H9 (cell line): ENCODE results near the gene ZNF687. TPM values are rescaled to one million over a fixed set of nuclear protein-coding genes. Genes with fewer than 3 reads are reported as not detected.
A peak's percentile ranks its signal among the peaks of the same experiment; 100 is the strongest.

Experiments
- DNase-seq: peaks from one replicate; pipeline ENCODE4 v3.0.0-alpha.2; 2017
- H2AFZ ChIP-seq: one replicate; pipeline ENCODE4 v1.6.1; 2013; ENCODE audit warnings: mild to moderate bottlenecking, low read length, control low read depth, moderate library complexity
- H2AK5ac ChIP-seq: 2 replicates; pipeline ENCODE4 v1.6.1; 2013; ENCODE audit warnings: low read length, control low read depth, mixed read lengths; ENCODE audit not compliant: insufficient read length
- H2BK120ac ChIP-seq: one replicate; pipeline ENCODE4 v1.6.1; 2013; ENCODE audit warnings: low read depth, mild to moderate bottlenecking, low read length, control low read depth, inconsistent platforms; ENCODE audit not compliant: poor library complexity, severe bottlenecking
- H2BK12ac ChIP-seq: 2 replicates; pipeline ENCODE4 v1.6.1; 2013; ENCODE audit warnings: low read length, control low read depth, mixed read lengths, low read depth; ENCODE audit not compliant: insufficient read length
- H2BK15ac ChIP-seq: 2 replicates; pipeline ENCODE4 v1.6.1; 2013; ENCODE audit warnings: low read depth, low read length, control low read depth
- H2BK20ac ChIP-seq: one replicate; pipeline ENCODE4 v1.6.1; 2013; ENCODE audit warnings: low read depth, mild to moderate bottlenecking, low read length, control low read depth, inconsistent platforms; ENCODE audit not compliant: poor library complexity, severe bottlenecking
- H2BK5ac ChIP-seq: 2 replicates; pipeline ENCODE4 v1.6.1; 2013; ENCODE audit warnings: low read length, control low read depth, mixed read lengths; ENCODE audit not compliant: insufficient read length
- H3K14ac ChIP-seq: 2 replicates; pipeline ENCODE4 v1.6.1; 2013; ENCODE audit warnings: low read length, control low read depth; ENCODE audit not compliant: insufficient read depth
- H3K18ac ChIP-seq: 2 replicates; pipeline ENCODE4 v1.6.1; 2013; ENCODE audit warnings: low read depth, mild to moderate bottlenecking, mixed read lengths, low read length, control low read depth; ENCODE audit not compliant: insufficient read length
- H3K23ac ChIP-seq: 2 replicates; pipeline ENCODE4 v1.6.1; 2013; ENCODE audit warnings: low read length, control low read depth, mixed read lengths, low read depth; ENCODE audit not compliant: insufficient read length
- H3K23me2 ChIP-seq: 2 replicates; pipeline ENCODE4 v1.6.1; 2013; ENCODE audit warnings: low read depth, mild to moderate bottlenecking, mixed read lengths, low read length, control low read depth; ENCODE audit not compliant: insufficient read length, poor library complexity, severe bottlenecking
- H3K27ac ChIP-seq: 2 replicates; pipeline ENCODE4 v1.5.1; 2013; ENCODE audit warnings: low read length, control low read depth, mixed read lengths, low read depth; ENCODE audit not compliant: insufficient read length
- H3K27me3 ChIP-seq: 2 replicates; pipeline ENCODE4 v1.6.1; 2013; ENCODE audit warnings: low read length, control low read depth, inconsistent platforms; ENCODE audit not compliant: insufficient read depth
- H3K4ac ChIP-seq: 2 replicates; pipeline ENCODE4 v1.6.1; 2013; ENCODE audit warnings: low read depth, mild to moderate bottlenecking, control low read depth, inconsistent platforms, low read length, moderate library complexity
- H3K4me1 ChIP-seq: 2 replicates; pipeline ENCODE4 v1.6.1; 2013; ENCODE audit warnings: low read length, control low read depth, inconsistent platforms; ENCODE audit not compliant: insufficient read depth
- H3K4me2 ChIP-seq: 2 replicates; pipeline ENCODE4 v1.6.1; 2013; ENCODE audit warnings: low read length, control low read depth, mixed read lengths; ENCODE audit not compliant: insufficient read length, insufficient read depth
- H3K56ac ChIP-seq: 2 replicates; pipeline ENCODE4 v1.6.1; 2013; ENCODE audit warnings: low read depth, mild to moderate bottlenecking, mixed read lengths, low read length, control low read depth; ENCODE audit not compliant: insufficient read length
- H3K79me1 ChIP-seq: 2 replicates; pipeline ENCODE4 v1.6.1; 2013; ENCODE audit warnings: low read depth, mild to moderate bottlenecking, moderate library complexity, low read length, control low read depth, inconsistent platforms; ENCODE audit not compliant: insufficient read depth, poor library complexity, severe bottlenecking
- H3K79me2 ChIP-seq: 2 replicates; pipeline ENCODE4 v1.6.1; 2013; ENCODE audit warnings: low read length, control low read depth, inconsistent platforms; ENCODE audit not compliant: insufficient read depth
- H3K9ac ChIP-seq: 2 replicates; pipeline ENCODE4 v1.6.1; 2013; ENCODE audit warnings: low read length, control low read depth, mixed read lengths; ENCODE audit not compliant: insufficient read length; ENCODE audit errors: extremely low read depth
- H3K9me3 ChIP-seq: one replicate; pipeline ENCODE4 v1.6.1; 2013; ENCODE audit warnings: low read depth, low read length, inconsistent platforms; ENCODE audit not compliant: control insufficient read depth
- H3T11ph ChIP-seq: one replicate; pipeline ENCODE4 v1.6.1; 2013; ENCODE audit warnings: mild to moderate bottlenecking, low read length, control low read depth, inconsistent platforms
- H4K20me1 ChIP-seq: one replicate; pipeline ENCODE4 v1.6.1; 2013; ENCODE audit not compliant: control insufficient read depth, insufficient read length, insufficient read depth
- H4K5ac ChIP-seq: 2 replicates; pipeline ENCODE4 v1.6.1; 2013; ENCODE audit warnings: low read depth, mild to moderate bottlenecking, mixed read lengths, low read length, control low read depth; ENCODE audit not compliant: insufficient read length
- H4K8ac ChIP-seq: replicated peaks from 2 replicates; pipeline ENCODE4 v1.6.1; 2013; ENCODE audit warnings: low read length, control low read depth, mixed read lengths, low read depth; ENCODE audit not compliant: insufficient read length
- H4K91ac ChIP-seq: 2 replicates; pipeline ENCODE4 v1.6.1; 2013; ENCODE audit warnings: low read depth, mild to moderate bottlenecking, moderate library complexity, mixed read lengths, low read length, control low read depth; ENCODE audit not compliant: insufficient read length
- H3K27ac Mint-ChIP-seq, 3 experiments: 2 replicates in 2 of 3; 3 replicates in 1 of 3; pipeline ENCODE4 v1.8.0; 2020 to 2021; ENCODE audit warnings: mixed read lengths in 3 of 3, mild to moderate bottlenecking in 1 of 3, moderate library complexity in 1 of 3
- H3K27me3 Mint-ChIP-seq: 2 replicates; pipeline ENCODE4 v1.8.0; 2021; ENCODE audit warnings: low read depth, mild to moderate bottlenecking, moderate library complexity, mixed read lengths
- H3K36me3 Mint-ChIP-seq, 3 experiments: 2 replicates in 2 of 3; 3 replicates in 1 of 3; pipeline ENCODE4 v1.8.0; 2020 to 2021; ENCODE audit warnings: low read depth in 3 of 3, mixed read lengths in 3 of 3; ENCODE audit not compliant: insufficient read depth in 1 of 3
- H3K4me1 Mint-ChIP-seq, 2 experiments: 2 replicates each; pipeline ENCODE4 v1.8.0; 2020; ENCODE audit warnings: mixed read lengths in 2 of 2
- H3K4me3 Mint-ChIP-seq, 2 experiments: 2 replicates in 1 of 2; 3 replicates in 1 of 2; pipeline ENCODE4 v1.8.0; 2020 to 2021; ENCODE audit warnings: mild to moderate bottlenecking in 2 of 2, mixed read lengths in 2 of 2, moderate library complexity in 1 of 2
- H3K9me3 Mint-ChIP-seq, 2 experiments: 2 replicates in 1 of 2; 3 replicates in 1 of 2; pipeline ENCODE4 v1.8.0; 2020; ENCODE audit warnings: mild to moderate bottlenecking in 2 of 2, mixed read lengths in 2 of 2, moderate library complexity in 1 of 2
- CTCF ChIP-seq: fragments of 200-600 bp; sonication (generic); conservative IDR thresholded peaks from 3 replicates; pipeline ENCODE4 v1.8.0; 2021; ENCODE audit warnings: antibody characterized with exemption, mild to moderate bottlenecking
- WGBS: extraction: QIAGEN DNeasy Blood & Tissue Kit; methylation state at CpG from one replicate; pipeline ENCODE4 v1.1.7; 2013; ENCODE audit warnings: missing lambda C conversion rate, low lambda C conversion rate, mixed read lengths; ENCODE audit not compliant: insufficient read length; ENCODE audit errors: extremely low coverage; 5-methylcytosine and 5-hydroxymethylcytosine counted together
- total RNA-seq: library from RNA; stranded (reverse); gene quantifications from 2 replicates; pipeline ENCODE4 v1.2.1, GENCODE V29; 2021

The ZNF687 gene
- total RNA-seq, 1 experiment from 2014 or later, result 58.2 TPM

- Histone ChIP-seq H2BK15ac (no peak overlapping the region), H2BK5ac (no peak overlapping the region), H3K4ac (no peak overlapping the region), H2BK12ac (no peak overlapping the region), H3K56ac (no peak overlapping the region), H3K79me2 (no peaks in the 10 kb centered on the region), H3K27ac (no peak overlapping the region), H2BK20ac (no peak overlapping the region), H2BK120ac (no peak overlapping the region), H3K27me3 (no peaks in the 10 kb centered on the region), H3K23me2 (no peaks in the 10 kb centered on the region), H4K8ac (no peak overlapping the region), H3K4me2 (no peak overlapping the region), H3K14ac (no peak overlapping the region; the same call in 1 of the 2 replicates), H3K9ac (no peak overlapping the region), H3K79me1 (no peaks in the 10 kb centered on the region), H4K5ac (no peak overlapping the region), H4K20me1 (peaks cover 2% of the 10 kb centered on the region), H3K23ac (no peak overlapping the region), H3T11ph (no peak overlapping the region), H4K91ac (no peak overlapping the region), H2AK5ac (no peak overlapping the region), H3K4me1 (0 out of 2 replicates have a peak, but pooled peaks cover 5% of the 10 kb centered on the region), H2AFZ (no peak overlapping the region), H3K9me3 (no peaks in the 10 kb centered on the region), H3K18ac (no peak overlapping the region)
- peak overlapping the region; percentile 16 to 87 (median 85); a peak in 4 of 7 replicates for H3K27ac Mint-ChIP-seq
- no peak for TF ChIP-seq CTCF
- WGBS, result no CpG with 5 or more reads among the region's 7 CpGs
- H3K4me1 Mint-ChIP-seq, result peaks cover 10 to 11% of the 10 kb centered on the region in 2 experiments
- H3K9me3 Mint-ChIP-seq, result no peaks in the 10 kb centered on the region
- H3K36me3 Mint-ChIP-seq, result peaks cover 21 to 70% (median 38%) of the 10 kb centered on the region in 3 experiments
- no peaks in the 10 kb centered on the region for H3K27me3 Mint-ChIP-seq
- H3K4me3 Mint-ChIP-seq, result peak overlapping the region in 1 of 2 experiments; percentile 33; a peak in 1 of 5 replicates
- DNase-seq, result peak; percentile 53
Observed at GRCh38 chr1:151309811-151310323, 27.8 kb downstream of the ZNF687 start.
